Heart left ventricle (tissue), 13 donors: ENCODE measurements around the gene ZDHHC3.

Source experiments
- POLR2A ChIP-seq, 2 donors: fragments of 450-650 bp; IDR thresholded peaks; one replicate each; pipeline ENCODE4 v1.6.1; 2017; ENCODE audit warnings: antibody characterized with exemption in 2 of 2, mild to moderate bottlenecking in 2 of 2, moderate library complexity in 2 of 2
- TF ChIP-seq, protein P1 (sequence below), 12 donors: fragments of 200-600 bp; sonication (generic) in 4 of 12; IDR thresholded peaks; one replicate each; pipeline versions ENCODE4 v1.5.0 to v1.8.0; 2018 to 2022; ENCODE audit warnings: antibody characterized with exemption in 12 of 12, mild to moderate bottlenecking in 5 of 12
- donor health status: ischemic (EF 13 %, LVEDD 7.1; RV severe dilation, severe dysfunction).
- donor health status: DM: no; HTN: yes; CAD: no.
- donor health status: DM: no; HTN: no; CAD: no.
- donor health status: ischemic (EF 25% LVEDD 6.9; RV normal size, moderate dysfunction).
- donor health status: ischemic (EF 25% LVEDD 5.7; RV mildly dilated, moderate dysfunction).
- donor health status: ischemic (EF 35%, LVEDD 5.7; RV mildly dilated, moderate dysfunction).
- donor health status: nonischemic (EF 11% LVEDD 7.7; RV severe dilation, severe dysfunction).
- donor health status: DM: yes; HTN: yes; CAD: no.
- donor health status: PGD.
- donor health status: ischemic (EF 29% LVEDD 5.4; RV normal size, mild dysfunction).
- donor health status: nonischemic (EF 23%, LVEDD 6.1; RV moderate dilation, normal function).

DNA sequence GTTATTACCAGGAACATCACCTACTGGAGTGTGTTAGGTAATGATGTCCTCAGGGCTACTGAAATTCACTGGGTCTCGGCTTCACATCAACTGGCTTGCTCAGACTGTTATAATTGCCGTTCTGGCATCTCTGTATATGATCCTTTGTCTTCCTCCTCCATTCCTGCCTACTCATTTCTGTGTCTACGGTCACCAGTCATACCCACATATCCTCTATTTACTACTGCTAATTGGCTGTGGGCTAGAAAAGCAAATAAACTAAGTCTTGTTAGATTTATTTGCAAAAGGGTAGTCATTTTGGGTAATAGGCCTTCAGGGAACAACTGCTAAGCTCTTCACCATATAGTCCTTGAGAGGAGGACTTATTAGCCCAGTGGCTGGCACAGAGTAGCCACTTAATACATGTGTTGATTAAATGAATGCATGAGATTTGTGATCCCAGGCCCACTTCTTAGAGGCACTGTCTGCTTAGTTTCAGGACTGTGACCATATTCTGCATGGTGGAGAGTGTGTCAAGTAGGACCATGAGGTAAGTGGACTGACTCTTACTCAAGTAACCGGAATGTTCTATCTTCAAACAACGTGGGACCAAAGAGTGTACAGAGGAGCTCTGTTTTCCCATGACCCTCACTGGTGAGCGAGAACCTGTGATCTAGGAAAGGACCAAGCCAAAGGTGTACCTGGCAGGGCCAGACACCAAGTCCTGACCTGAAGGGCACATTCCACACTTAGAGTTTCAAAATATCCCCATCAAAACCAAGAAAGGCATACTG, 13.2 kb downstream of the ZDHHC3 start:
- TF ChIP-seq, protein P1, sequence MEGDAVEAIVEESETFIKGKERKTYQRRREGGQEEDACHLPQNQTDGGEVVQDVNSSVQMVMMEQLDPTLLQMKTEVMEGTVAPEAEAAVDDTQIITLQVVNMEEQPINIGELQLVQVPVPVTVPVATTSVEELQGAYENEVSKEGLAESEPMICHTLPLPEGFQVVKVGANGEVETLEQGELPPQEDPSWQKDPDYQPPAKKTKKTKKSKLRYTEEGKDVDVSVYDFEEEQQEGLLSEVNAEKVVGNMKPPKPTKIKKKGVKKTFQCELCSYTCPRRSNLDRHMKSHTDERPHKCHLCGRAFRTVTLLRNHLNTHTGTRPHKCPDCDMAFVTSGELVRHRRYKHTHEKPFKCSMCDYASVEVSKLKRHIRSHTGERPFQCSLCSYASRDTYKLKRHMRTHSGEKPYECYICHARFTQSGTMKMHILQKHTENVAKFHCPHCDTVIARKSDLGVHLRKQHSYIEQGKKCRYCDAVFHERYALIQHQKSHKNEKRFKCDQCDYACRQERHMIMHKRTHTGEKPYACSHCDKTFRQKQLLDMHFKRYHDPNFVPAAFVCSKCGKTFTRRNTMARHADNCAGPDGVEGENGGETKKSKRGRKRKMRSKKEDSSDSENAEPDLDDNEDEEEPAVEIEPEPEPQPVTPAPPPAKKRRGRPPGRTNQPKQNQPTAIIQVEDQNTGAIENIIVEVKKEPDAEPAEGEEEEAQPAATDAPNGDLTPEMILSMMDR (IDR thresholded peaks at IDR 0.05), result no peak
- no peak for TF ChIP-seq POLR2A (IDR thresholded peaks at IDR 0.05)
